ENCODE data around the gene C4orf50.

Gene C4orf50

DNA sequence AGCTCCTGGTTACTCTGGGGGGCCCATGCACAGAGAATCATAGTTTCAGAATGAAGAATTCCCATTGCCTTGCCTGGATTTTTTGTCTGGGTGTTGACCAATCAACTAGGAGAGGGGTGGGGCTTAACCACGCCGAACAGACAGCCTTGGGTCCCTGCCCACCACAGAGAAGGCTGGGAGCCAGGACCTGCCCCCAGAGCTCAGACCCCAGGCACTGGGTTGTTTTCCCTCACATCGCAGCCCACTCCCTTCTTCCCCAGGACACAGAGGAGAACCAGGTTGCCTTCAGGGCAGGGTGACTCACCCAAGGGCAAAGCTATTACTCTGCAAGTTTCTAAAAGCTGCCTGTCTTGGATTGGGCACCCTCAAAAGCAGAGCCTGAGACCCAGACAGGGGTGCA, 102.0 kb downstream of the C4orf50 start:
- DNase-seq = no peak

DNA sequence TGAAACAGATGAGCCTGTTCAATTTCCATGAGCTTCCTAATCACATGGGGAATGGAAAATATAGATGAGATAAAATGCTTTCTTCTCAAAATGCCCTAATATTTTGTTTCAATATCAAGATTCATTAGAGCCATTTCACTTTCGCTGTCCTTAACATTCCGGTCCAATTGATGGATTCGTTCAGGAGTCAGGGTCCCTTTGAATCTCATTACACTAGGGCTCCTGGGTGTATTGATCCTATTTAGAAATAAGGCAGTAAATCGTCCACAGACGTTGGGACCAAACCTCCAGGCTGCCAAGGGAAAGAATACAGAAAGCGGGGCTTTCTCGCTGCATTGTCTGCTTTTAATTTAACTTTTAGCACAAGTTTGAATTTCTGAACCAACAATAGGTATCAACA, 104.8 kb downstream of the C4orf50 start:
- DNase-seq = no peak

DNA sequence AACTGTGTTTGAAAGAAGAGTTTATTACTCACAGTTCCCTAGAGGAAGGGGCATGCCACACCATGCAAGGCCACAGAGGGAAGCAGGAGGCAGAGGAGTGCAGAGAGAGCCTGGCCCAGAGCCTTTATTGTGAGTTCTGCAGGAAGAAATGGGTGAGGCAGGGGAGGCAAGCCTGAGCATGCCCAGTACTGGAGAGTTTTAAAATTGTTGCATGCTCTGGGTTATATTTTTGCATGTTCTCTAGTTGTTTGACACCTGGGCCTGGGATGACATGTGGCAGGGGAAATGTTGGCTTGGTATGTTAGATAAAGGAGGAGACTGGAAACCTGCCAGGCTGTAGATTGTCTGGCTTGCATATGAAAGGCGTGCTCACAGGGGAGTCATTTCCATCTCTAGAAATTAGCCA, 105.6 kb downstream of the C4orf50 start:
- DNase-seq = no peak

DNA sequence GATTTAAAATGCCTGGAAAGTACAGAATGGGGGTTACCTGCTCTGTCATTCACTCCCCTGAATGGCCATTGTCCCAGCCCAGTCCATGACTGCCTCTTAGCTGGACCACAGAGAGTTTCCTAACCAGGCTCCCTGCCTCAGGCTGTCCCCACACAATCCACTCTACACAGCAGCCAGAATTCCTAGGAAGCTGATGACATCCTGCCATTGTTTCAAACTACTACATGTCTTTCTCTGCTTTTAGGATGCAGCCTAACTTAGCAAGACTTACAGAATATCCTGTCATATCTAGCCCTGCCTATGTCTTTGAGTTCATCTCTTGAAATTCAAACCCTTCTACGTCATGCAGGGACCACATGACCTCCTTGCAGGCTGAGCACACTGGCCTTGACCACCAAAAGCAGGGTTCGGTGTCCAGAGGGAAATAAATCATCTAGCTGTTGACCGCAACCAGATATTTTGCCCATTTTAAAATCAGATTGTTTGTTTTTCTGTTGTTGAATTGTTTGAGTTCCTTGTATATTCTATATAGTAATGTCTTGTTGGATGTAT, 109.3 kb downstream of the C4orf50 start:
- DNase-seq = no peak

DNA sequence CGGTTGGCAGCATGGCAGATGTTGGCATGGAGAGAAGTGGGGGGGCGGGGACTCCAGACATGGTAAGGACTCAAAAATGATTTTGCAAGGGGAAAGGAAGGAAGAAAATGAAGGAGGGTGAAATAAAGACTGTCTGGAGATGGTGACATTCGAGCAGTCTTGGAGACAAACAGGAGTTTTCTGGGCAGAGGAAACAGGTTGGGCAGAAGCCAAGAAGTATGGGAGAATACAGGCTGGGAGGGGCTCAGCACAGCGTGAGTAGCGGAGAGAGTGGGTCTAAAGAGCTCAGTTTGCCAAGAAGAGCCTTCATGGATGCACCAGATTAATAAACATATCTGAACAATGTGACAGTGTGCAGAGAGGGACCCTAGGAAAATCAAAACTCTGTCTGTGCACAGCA, 112.0 kb downstream of the C4orf50 start:
- DNase-seq = no peak

DNA sequence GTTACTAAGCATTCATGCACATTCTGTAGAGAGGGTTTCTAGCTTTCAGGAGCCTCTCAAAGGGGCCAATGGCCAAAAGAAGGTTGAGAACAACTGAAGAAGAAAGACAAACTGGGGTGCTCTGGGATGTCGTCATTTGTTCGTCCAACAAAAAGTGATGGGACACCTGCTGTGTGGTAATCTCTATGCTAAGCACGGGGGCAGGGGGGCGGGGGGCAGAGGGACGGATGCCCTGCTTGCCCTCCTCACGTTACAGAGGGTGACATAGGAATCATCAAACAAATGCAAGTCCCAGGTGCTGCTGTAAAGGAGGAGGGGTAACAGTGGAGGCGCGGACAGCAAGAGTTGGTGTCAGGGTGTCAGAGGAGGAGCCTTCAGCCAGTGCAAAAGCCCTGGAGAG, 112.5 kb downstream of the C4orf50 start:
- no peak for DNase-seq

DNA sequence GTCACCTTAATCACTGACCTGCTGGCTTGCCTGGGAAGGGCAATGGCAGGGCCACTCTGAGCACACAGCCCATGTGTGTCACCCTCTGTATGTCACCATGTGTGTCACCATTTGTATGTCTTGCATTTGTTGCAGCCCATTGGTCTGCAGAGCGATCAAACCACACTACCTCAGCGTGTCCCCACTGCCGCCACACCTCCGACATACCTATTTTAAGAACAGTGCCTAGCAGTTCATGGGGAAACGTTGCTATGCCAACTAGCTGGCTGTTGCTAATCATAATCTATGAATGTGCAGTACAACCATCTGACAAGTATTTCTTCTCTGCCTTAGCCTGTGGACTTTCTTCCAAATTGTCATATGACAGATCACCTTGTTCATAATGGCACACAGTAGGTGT, 117.4 kb downstream of the C4orf50 start:
- no peak for DNase-seq

DNA sequence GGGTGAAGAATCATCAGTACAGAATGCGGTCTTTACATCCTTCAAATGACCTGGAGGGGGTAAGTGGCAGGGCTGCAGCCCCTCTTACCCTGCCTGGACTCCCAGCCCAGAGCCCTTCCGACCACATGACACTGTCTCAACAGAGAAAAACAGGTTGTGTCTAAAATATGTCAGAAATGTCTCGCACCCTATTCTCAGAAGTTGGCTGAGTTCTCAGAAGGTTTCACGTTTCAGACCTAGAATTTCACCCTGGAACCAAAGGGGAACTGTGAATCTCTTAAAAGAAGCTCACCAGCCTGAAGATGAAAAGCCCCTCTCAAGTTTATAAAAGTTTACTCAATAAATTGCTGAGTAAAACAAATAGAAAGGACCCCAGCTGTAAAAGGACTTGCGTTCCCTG, 118.3 kb downstream of the C4orf50 start:
- DNase-seq = no peak

DNA sequence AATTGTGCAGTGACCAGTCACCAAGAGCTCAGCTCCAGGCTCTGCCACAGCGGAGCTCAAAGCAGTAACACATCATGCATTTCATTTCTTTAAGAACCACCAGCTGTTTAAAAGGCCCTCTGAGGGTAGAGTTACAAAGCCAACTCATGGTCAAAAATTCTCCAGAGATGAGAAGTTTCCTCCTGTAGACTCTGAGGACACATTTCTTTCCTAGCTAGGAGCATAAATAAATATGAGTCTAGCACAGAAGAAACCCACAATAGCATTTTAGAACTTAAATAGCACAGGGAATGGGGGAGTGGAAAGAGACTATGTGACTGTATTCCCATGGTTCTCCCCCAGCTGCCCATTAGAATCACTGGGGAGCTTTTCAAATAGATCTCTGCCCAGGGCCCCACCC, 118.8 kb downstream of the C4orf50 start:
- DNase-seq = no peak

DNA sequence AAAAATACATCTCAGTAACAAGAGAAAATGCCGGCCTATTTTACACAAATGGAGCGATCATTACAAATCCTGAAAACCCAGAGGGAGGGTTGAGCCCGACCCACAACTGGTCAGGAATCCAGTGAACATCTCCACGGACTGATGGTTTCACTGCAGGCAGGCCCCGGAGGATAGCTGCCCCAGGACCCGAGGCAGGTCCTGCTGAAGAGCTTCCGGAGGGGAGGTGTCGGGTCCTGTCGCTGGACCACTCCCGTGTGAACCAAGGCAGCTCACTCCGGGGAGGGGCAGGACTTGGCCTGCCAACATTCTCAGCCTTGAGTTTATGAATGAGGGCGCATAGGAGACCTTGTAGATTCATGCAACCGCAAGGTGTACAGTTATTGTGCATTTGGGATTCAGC, 120.6 kb downstream of the C4orf50 start:
- no peak for DNase-seq

DNA sequence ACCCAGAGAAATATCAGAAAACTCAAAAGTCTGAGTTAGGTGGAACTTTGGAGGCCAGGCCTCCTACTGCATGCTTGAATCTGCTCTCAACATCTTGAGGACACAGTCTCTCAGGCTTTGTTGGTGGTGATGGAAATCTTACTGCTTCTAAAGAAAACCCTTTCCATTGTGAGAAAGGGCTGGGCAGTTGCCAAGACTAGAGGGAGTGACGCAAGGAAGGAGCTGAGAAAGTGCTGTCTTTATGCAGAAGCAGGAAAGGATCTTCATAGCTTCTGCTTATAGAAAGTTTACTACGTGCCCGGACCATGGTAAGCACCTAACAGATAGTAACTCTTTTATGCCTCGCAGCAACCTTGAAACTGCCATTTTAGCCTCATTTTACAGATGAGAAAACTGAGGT, 122.9 kb downstream of the C4orf50 start:
- no peak for DNase-seq

DNA sequence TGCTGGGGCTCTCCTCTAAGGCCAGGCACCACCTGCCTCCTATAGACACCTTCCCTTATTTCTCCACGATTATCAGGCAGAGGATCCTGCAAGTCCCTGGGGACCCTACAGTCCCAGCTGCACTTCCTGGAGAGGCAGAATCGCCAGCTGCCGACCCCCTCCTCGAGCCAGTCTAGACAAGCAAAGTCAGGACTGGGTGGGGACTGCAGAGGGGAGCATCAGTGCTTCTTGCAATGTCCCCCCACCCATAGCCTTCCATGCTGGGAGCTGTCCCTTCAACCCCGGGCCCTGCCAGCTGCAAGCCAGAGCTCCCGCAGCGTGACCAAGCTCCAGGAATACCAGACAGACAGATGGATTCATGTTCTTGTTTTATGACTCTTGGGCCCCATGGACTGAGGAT, 124.0 kb downstream of the C4orf50 start:
- no peak for DNase-seq

DNA sequence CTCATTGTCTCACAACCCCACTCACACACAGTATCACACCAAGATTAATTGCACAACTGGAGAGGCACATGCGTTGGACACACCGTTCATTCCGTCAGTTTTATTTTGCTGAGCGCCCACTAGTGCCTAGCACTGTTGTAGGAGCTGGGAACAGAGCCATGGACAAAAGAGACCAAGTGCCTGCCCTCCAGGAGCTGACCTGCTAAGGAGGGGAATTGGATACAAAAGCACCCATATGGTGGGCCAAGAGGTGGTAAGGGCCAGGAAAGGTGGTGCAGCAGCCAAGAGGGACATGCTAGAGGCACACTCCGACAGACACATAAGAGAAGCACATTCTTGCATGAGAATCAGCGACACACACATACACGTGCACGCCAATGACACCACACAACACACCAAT, 124.6 kb downstream of the C4orf50 start:
- no peak for DNase-seq

DNA sequence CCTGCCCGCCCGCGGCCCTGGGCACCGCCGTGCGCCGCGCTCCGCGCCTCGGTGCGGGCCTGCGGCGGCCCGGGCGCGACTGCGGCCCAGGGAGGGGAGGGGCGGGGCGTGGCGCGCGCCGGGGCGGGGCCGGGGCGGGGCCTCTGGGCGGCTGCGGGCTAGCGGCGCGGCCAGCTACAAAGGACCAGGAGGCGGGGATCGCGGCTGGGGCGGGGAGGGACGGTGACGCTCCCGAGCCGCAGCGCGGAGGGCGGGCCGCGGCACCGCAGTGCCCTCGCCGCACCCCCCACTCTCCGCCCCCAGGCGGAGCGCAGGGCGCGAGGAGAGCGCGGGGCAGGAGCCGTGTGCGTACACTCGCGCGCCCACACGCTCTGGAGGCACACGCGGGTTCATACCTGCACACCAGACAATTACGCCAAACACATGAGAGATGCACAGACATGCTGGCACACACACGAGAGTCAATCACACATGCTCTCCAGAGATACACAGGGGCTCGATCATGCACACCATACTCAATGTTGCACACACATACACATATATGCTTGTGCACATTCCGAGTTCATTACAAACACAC, 125.1 kb downstream of the C4orf50 start, which contains the start of gene CRMP1:
Gene CRMP1 (minus strand): TSS at position 83 of the 577 bp plus-strand sequence. CDS start 117 bp downstream, outside the sequence.
- DNase-seq = no peak

DNA sequence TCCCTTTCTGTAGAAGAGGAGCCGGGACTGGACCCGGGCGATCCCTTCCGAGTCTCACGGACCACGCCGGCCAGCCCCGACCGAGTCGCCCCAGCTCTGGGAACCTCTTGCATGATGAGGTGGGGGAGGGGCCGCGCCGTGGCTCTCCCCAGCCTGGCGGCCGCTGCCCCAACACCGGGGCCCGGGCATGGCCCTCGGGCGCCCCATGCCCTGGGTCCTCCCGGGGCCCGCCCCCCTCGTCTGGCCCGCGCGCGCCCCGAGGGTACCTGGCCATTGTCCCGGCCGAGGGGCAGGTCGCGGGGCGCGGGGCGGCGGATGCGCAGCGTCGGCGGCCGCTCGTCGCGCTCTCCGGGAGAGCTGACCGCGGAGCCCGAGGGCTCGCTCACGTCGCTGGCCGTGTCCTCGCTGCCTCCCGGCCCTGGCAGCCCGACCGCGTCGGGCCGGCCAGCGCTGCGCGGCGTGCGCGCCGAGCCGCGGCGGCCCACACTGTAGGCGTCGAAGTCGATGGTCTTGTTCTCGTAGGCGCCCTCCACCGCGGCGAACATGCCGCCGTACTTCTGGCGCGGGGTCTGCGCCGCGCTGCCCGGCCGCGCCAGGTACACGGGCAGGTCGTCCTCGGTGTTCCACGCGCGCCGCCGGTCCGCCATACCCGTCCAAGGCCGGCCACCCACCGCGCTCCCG, 125.8 kb downstream of the C4orf50 start:
- DNase-seq = no peak

DNA sequence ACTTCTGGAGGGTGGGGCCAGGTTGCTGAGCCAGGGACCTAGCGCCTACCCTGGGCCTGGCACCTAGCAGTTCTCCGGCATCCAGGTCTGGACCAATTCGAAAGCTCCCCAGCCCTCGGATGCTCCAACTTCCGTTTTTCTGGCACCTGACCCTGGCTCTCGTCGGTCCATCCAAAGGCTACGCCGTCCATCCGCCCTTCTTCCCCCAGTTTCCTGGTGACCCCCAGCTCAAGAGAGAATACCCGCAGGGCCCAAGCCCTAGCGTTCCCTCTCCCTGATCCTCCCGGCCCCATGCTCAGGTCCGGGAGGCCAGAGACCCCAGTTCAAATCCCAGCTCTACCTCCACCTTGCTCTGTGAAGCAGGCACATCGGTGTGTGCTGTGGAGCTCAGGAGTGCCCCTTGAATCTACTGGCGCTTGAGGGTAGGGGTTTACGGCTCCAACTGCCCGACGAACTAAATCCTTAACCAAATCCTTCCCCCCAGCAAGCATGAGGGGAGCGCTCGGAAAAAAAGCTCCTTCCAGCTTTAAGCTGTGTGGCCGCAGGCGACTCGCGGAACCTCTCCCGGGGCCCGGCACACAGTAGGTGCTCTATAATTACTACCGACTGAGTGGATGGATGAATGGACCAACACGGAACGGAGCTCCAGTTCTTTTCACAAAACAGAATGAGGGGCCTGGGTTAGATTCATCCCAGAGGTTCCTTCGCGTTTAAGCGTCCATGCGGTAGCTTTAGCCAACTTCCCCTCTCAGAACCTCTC, 126.5 kb downstream of the C4orf50 start:
- DNase-seq = no peak

DNA sequence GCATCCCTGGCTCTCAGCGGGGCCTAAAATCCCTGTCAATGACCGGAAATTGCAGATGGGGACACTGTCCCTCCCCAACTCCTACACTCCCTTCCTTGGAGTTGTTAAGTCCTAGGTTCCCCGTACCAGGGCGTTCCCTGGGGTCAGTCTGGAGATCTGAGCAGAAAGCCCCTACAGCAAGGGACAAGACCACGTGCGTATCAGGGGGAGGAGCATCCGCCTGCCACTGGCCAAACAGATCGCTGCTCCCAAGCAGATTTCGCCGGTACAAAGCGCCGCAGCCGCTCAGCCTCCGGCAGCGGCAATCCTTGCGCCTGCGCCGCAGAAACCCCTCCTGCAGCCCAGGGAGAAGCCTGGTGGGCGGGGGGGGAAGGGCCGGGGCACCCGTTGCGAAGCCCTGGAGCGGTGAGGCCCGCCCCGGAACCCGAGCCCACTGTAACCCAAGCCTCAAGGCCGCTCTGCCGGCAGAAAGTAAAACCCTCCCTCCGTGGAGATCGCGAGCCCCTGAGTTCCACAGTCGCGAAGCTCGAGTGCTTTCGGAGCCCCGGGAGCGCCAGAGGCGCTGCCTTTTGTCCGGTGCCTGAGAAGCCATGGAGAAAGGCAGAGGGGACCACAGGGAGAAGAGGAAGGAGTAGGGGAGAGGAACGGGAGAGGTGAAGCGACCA, 128.0 kb downstream of the C4orf50 start:
- peak; percentile 77 for DNase-seq

DNA sequence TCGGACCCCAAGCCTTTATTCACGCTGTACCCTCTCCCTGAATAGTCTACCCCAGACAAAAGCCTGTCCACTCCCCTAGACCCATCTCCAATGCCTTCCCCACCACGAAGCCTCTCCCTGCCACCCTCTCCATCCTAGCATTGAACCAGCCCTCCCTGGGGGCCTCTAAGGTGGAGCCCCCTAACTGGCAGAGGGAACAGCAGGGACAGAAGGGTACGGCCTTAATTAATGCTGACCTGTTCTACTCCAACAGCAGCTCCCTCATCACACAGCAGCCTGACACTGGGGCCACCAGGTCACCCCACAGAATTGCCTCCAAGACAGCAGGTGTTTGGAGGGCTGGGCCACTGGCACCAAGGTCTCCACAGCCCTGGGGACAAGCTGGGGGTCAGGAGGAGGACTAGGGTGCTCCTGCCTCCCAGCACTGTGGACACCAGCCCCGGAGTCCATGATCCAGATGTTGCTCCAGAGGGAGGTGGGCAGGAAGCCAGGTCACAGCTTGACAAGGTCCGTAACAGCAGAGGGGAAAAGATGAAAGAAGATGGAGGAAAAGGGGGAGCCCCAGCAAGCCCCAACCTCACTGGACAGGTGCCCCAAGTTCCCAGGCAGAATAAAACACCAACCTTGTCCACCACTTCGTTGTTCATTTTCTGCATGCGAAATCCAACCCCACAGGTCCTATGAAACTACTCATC, 129.1 kb downstream of the C4orf50 start:
- no peak for DNase-seq

DNA sequence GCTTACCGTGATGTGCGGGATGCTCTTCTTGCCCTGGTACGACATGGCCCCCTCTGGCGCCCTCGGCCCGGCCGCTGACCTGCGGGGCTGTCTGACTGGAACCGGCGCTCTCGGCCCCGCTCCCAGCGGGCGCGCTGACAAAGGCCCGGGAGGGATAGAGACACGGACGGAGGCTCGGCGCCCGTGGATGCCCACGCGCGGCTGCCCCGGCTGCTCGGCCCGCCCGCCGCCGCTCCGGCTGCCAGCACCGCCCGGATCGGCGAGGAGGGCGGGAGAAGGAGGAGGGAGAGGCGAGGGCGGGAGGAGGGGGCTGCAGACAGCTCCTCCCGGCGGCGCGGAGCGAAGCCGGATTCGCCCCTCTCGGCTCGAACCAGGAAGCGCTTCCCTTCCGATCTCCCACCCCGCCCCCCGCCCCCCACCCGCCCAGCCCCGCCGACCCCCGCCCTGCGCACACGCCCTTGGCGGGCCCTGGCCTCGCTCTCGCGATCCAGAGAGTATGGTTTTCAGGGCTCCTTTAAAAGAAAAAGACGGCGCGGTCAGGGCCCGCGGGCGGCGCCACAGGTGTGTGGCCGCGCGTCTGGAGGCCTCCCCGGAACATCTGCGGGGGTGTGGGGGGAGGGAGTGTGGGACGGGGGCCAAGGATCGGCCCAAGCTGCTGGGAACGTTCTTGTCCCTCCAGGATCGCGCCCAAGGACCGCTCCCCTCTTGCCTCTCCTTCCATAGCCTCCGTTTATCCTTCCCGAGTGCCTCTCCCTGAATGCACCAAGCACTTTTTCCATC, 129.8 kb downstream of the C4orf50 start:
- DNase-seq = no peak

DNA sequence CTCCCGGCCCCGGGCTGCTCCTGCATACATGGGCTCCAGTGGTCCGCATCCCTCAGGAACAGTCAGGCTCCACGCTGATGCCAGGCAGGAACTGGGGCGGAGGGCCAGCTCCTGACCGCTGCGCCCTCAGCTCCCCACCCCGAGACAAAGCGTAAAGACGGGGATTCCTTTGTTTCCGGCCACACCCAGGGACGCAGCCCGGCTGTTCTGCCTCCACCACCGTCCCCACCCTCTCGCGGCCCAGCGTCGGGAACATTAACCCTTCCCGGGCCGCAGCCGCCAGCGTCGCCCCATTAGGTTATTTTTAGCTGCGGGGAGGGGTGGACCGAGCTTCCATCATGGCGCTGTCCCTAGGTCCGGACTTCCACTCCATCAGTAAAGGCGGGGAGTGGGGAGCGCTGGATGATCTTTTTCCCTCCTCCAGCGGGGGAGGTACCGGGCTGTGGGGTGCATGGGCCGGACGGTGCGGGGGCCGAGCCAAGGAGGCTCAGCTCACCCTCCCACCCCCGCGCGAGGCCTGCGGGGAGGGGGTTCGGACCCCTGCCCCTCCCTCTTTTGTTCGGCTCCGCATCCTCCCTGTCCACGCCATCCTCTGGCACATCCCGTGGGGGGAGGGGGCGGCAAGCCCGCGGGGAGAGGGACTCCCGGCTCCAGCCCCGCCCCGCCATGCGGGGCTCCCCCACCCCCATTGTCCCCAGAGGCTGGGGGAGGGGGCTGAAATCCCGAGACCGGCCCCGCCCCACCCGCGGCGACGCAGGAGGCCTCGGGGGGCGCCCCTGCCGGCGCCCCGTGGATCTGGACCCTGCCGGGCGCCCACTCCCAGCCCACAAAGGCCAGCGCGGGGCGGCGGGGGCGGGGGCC, 130.6 kb downstream of the C4orf50 start:
- DNase-seq = no peak

DNA sequence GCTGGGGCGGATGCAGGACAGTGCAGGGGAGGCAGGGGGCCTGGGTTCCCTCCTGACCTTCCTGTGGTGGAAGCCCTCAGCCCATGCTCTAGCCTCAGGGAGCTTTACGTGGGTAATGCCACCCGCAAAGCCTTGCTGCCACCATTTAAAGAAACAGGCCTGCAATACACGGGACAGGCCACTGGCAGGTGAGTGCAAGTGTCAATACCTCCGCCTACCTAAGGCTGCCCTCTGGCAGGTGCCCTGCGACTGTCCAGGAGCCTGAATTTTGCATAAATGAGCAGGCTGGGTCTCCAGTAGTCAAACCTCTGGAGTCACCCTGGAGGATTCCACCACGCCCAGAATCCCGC, 131.2 kb downstream of the C4orf50 start:
- no peak for DNase-seq
